Activated CD8-positive, alpha-beta memory T cell treated with anti-CD3 and anti-CD28 coated beads for 48 hours (primary cell): ENCODE results near the gene NOTO.

Source experiments
- DNase-seq, 3 experiments: peaks; one replicate each; pipeline ENCODE4 v3.0.0-alpha.2; 2020; ENCODE audit warnings: low read depth in 2 of 3, low spot score in 2 of 3

Gene NOTO

GRCh38 chr2:73233154-73233931 lies 31.0 kb downstream of the NOTO start, which contains the start of gene PRADC1:
PRADC1 (minus strand) TSS chr2:73233239; CDS start chr2:73233160, 79 bp downstream.
- peak; percentile 78 to 89 (median 84) for DNase-seq

GRCh38 chr2:73233932-73234832 lies 31.8 kb downstream of the NOTO start, which contains the start of gene CCT7:
CCT7 (plus strand) TSS chr2:73234308; CDS start chr2:73234379, 71 bp downstream.
- peak; percentile 62 to 64 (median 63) for DNase-seq

- no peak for DNase-seq
These were observed 33.1 kb downstream of the NOTO start for GRCh38 chr2:73235315-73236028.

- DNase-seq: no peak
These were observed 34.8 kb downstream of the NOTO start for GRCh38 chr2:73237168-73237567.

- DNase-seq: no peak
These were observed 35.8 kb downstream of the NOTO start for GRCh38 chr2:73238149-73238548.

GRCh38 chr2:73238976-73239375 lies 36.6 kb downstream of the NOTO start:
- DNase-seq: no peak

- no peak for DNase-seq
These were observed 37.4 kb downstream of the NOTO start for GRCh38 chr2:73239776-73240175.

GRCh38 chr2:73243884-73244570 lies 41.7 kb downstream of the NOTO start:
- no peak for DNase-seq

- DNase-seq: no peak
These were observed 42.2 kb downstream of the NOTO start for GRCh38 chr2:73244580-73244979.

GRCh38 chr2:73246850-73247249 lies 44.5 kb downstream of the NOTO start:
- DNase-seq: no peak

- DNase-seq: no peak
These were observed 47.3 kb downstream of the NOTO start for GRCh38 chr2:73249636-73250035.

- no peak for DNase-seq
These were observed 48.8 kb downstream of the NOTO start for GRCh38 chr2:73250872-73251846.

- no peak for DNase-seq
These were observed 50.1 kb downstream of the NOTO start for GRCh38 chr2:73252238-73253027.

GRCh38 chr2:73253400-73253799 lies 51.0 kb downstream of the NOTO start:
- no peak for DNase-seq

GRCh38 chr2:73253901-73254300 lies 51.5 kb downstream of the NOTO start:
- no peak for DNase-seq

GRCh38 chr2:73254343-73255006 lies 52.1 kb downstream of the NOTO start:
- no peak for DNase-seq

- no peak for DNase-seq
These were observed 52.8 kb downstream of the NOTO start for GRCh38 chr2:73255007-73255644.
